ENCODE measurements around the gene SAMD4B.
"Not testable (repeated sequence)": the region's sequence is repeated elsewhere in the genome, so short reads cannot be mapped to it uniquely, and the experiment has no call there.

Gene SAMD4B

GRCh38 chr19:39314016-39314728 lies 28.0 kb upstream of the SAMD4B start:
- no peak for DNase-seq

GRCh38 chr19:39315933-39316332 lies 26.3 kb upstream of the SAMD4B start:
- DNase-seq = no peak

- no peak for DNase-seq
Observed at GRCh38 chr19:39316627-39317321, 25.4 kb upstream of the SAMD4B start.

GRCh38 chr19:39317476-39317875 lies 24.7 kb upstream of the SAMD4B start:
- DNase-seq = no peak

GRCh38 chr19:39318071-39318470 lies 24.1 kb upstream of the SAMD4B start:
- DNase-seq = no peak

GRCh38 chr19:39318690-39319089 lies 23.5 kb upstream of the SAMD4B start:
- DNase-seq = no peak

- no peak for DNase-seq
Observed at GRCh38 chr19:39319098-39319891, 22.9 kb upstream of the SAMD4B start.

- DNase-seq = no peak
Observed at GRCh38 chr19:39319892-39320248, 22.4 kb upstream of the SAMD4B start.

- DNase-seq = no peak
Observed at GRCh38 chr19:39321117-39321831, 20.9 kb upstream of the SAMD4B start.

- DNase-seq = no peak
Observed at GRCh38 chr19:39321832-39322176, 20.4 kb upstream of the SAMD4B start.

GRCh38 chr19:39324242-39324842 lies 17.9 kb upstream of the SAMD4B start:
- no peak for DNase-seq

- no peak for DNase-seq
Observed at GRCh38 chr19:39325778-39326665, 16.2 kb upstream of the SAMD4B start.

GRCh38 chr19:39327363-39328045 lies 14.7 kb upstream of the SAMD4B start:
- no peak for DNase-seq

GRCh38 chr19:39328046-39328705 lies 14.0 kb upstream of the SAMD4B start:
- DNase-seq = peak; percentile 85

- DNase-seq = no peak
Observed at GRCh38 chr19:39329948-39330347, 12.3 kb upstream of the SAMD4B start.

- no peak for DNase-seq
Observed at GRCh38 chr19:39332293-39332692, 9.9 kb upstream of the SAMD4B start.

- DNase-seq = not testable (repeated sequence)
Observed at GRCh38 chr19:39332738-39333137, 9.5 kb upstream of the SAMD4B start.

- no peak for DNase-seq
Observed at GRCh38 chr19:39333507-39333906, 8.7 kb upstream of the SAMD4B start.

- DNase-seq = no peak
Observed at GRCh38 chr19:39334444-39334976, 7.7 kb upstream of the SAMD4B start.

- DNase-seq = no peak
Observed at GRCh38 chr19:39335168-39335548, 7.1 kb upstream of the SAMD4B start.

Data from activated T-cell treated with anti-CD3 and anti-CD28 coated beads for 4 hours (primary cell).